ENCODE data around the gene STIL.

DNA sequence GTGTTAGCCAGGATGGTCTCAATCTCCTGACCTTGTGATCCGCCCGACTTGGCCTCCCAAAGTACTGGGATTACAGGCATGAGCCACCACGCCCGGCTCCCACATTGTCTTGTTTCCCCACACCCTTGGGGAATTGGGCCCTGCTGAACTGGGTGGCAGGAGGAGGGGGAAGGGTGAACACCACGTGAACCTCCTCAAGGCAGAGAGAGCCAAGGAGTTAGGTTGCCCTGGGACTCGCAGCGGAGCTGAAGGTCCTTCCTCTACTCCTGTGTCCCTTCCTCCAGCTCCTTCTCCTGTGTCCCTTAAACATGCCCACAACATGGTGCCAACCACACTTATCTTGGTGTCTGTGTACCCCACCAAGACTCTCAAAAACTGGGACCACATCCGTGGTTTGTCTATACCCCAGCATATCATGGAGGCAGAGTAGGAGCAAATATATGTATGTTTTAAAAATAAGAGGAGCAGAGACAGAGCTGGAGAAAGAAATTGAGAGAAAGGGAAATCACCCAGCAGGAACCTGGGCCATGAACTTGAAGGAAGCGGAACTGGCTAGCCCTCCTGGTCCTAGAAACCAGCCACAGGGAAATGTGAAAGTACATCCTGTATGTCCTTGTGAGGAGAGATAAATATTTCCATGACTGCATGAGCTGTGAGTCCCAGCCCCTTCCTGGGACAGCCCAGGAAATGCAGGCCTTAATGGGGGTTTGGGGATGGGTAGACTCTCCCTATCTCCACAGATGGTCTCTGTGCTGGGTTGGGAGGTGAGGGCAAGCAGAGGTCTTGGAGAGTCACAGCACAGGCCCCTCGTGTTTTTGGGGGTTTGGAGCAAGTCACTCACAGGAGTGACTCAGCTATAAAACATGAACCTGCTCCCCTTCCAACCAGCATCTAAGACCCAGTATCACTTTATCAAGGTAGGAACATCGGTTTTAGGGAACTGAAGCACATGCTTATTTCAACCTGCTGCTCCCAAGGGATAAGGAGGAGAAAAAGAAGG is 72.5 kb downstream of the STIL start:
- TF ChIP-seq, protein P1, sequence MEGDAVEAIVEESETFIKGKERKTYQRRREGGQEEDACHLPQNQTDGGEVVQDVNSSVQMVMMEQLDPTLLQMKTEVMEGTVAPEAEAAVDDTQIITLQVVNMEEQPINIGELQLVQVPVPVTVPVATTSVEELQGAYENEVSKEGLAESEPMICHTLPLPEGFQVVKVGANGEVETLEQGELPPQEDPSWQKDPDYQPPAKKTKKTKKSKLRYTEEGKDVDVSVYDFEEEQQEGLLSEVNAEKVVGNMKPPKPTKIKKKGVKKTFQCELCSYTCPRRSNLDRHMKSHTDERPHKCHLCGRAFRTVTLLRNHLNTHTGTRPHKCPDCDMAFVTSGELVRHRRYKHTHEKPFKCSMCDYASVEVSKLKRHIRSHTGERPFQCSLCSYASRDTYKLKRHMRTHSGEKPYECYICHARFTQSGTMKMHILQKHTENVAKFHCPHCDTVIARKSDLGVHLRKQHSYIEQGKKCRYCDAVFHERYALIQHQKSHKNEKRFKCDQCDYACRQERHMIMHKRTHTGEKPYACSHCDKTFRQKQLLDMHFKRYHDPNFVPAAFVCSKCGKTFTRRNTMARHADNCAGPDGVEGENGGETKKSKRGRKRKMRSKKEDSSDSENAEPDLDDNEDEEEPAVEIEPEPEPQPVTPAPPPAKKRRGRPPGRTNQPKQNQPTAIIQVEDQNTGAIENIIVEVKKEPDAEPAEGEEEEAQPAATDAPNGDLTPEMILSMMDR (IDR thresholded peaks at IDR 0.05; ENCODE audit: extremely low read depth in 1 of 2, insufficient read depth in 1 of 2, low read depth in 1 of 2, low read length in 2 of 2): no peak
- no peak for TF ChIP-seq EZH2 (IDR thresholded peaks at IDR 0.05; ENCODE audit: borderline replicate concordance, low read depth, low read length, severe bottlenecking)
- TF ChIP-seq JUN (IDR thresholded peaks at IDR 0.05; ENCODE audit: borderline replicate concordance, insufficient read depth, insufficient read length, low read depth): no peak
